Muscle of back (tissue), 13 donors: ENCODE measurements around the gene TMEM200A. TPM values are rescaled to one million over a fixed set of nuclear protein-coding genes. Genes with fewer than 3 reads are reported as not detected.
"Not testable (repeated sequence)": the region's sequence is repeated elsewhere in the genome, so short reads cannot be mapped to it uniquely, and the experiment has no call there.

Source experiments
- DNase-seq, 3 donors: peaks; one replicate each; pipeline versions ENCODE4 v3.0.0 to v3.0.0-alpha.2; 2013
- long read RNA-seq, 9 donors: transcript quantifications; one replicate each; lab custom pipeline, GENCODE V29; 2026
- polyA plus RNA-seq, 10 donors: library from polyadenylated mRNA; unstranded; fragments of 120-200 nt; gene quantifications; one replicate each; pipeline ENCODE4 v1.2.1, GENCODE V29; 2013; ENCODE audit not compliant: insufficient read length in 10 of 10

Gene TMEM200A
- 10 to 100 TPM; 11.5 to 21.8 (median 15.0) TPM for polyA plus RNA-seq
- long read RNA-seq, donor 1, full-length matches to known transcripts = 7 of 7 reads
- long read RNA-seq, donor 1, partial matches to known transcripts = 0 of 7 reads
- long read RNA-seq, donor 1, other reads (novel, unspliced or antisense) = 0 of 7 reads
- long read RNA-seq, donor 2, partial matches to known transcripts = 0 of 3 reads
- long read RNA-seq, donor 2, other reads (novel, unspliced or antisense) = 0 of 3 reads
- long read RNA-seq, donor 3 = 0 reads
- long read RNA-seq, donor 4, partial matches to known transcripts = 0 of 3 reads
- long read RNA-seq, donor 4, other reads (novel, unspliced or antisense) = 0 of 3 reads
- long read RNA-seq, donor 5, partial matches to known transcripts = 0 of 3 reads
- long read RNA-seq, donor 5, other reads (novel, unspliced or antisense) = 0 of 3 reads
- long read RNA-seq, donor 6, partial matches to known transcripts = 0 of 4 reads
- long read RNA-seq, donor 6, other reads (novel, unspliced or antisense) = 0 of 4 reads
- long read RNA-seq, donor 7, partial matches to known transcripts = 0 of 2 reads
- long read RNA-seq, donor 7, other reads (novel, unspliced or antisense) = 0 of 2 reads
- long read RNA-seq, donor 8, partial matches to known transcripts = 0 of 5 reads
- long read RNA-seq, donor 8, other reads (novel, unspliced or antisense) = 0 of 5 reads
- long read RNA-seq, donor 9 = 0 reads

- peak; percentile 56 to 88 (median 82) for DNase-seq
Observed at GRCh38 chr6:130365166-130366106, at the start of gene TMEM200A. TSS of gene TMEM200A (plus strand) at chr6:130366017. CDS start at chr6:130440423, 74,406 bp downstream.

- no peak for DNase-seq
Observed at GRCh38 chr6:130320908-130321307, 44.9 kb upstream of the TMEM200A start.

GRCh38 chr6:130322673-130323268 lies 43.0 kb upstream of the TMEM200A start:
- DNase-seq = peak; percentile 61 to 77 (median 71)

GRCh38 chr6:130324657-130325056 lies 41.2 kb upstream of the TMEM200A start:
- DNase-seq = peak in 1 of 3 donors; percentile 33

- no peak for DNase-seq
Observed at GRCh38 chr6:130326496-130326895, 39.3 kb upstream of the TMEM200A start.

- no peak for DNase-seq
Observed at GRCh38 chr6:130337534-130337933, 28.3 kb upstream of the TMEM200A start.

- DNase-seq = not testable (repeated sequence)
Observed at GRCh38 chr6:130346324-130346723, 19.5 kb upstream of the TMEM200A start.

- DNase-seq = no peak
Observed at GRCh38 chr6:130354322-130354721, 11.5 kb upstream of the TMEM200A start.

- DNase-seq = no peak
Observed at GRCh38 chr6:130355572-130355971, 10.2 kb upstream of the TMEM200A start.

- no peak for DNase-seq
Observed at GRCh38 chr6:130357436-130357835, 8.4 kb upstream of the TMEM200A start.

GRCh38 chr6:130359736-130360135 lies 6.1 kb upstream of the TMEM200A start:
- DNase-seq = no peak

- DNase-seq = peak; percentile 14 to 43 (median 19)
Observed at GRCh38 chr6:130362128-130362527, 3.7 kb upstream of the TMEM200A start.

GRCh38 chr6:130364224-130364780 lies 1.5 kb upstream of the TMEM200A start:
- no peak for DNase-seq

GRCh38 chr6:130366107-130367005 lies 539 bp downstream of the TMEM200A start:
- peak; percentile 21 to 73 (median 45) for DNase-seq

GRCh38 chr6:130367767-130368166 lies 1.9 kb downstream of the TMEM200A start:
- no peak for DNase-seq

- no peak for DNase-seq
Observed at GRCh38 chr6:130368576-130368975, 2.8 kb downstream of the TMEM200A start.

- DNase-seq = no peak
Observed at GRCh38 chr6:130369831-130370230, 4.0 kb downstream of the TMEM200A start.

- DNase-seq = no peak
Observed at GRCh38 chr6:130371921-130372420, 6.2 kb downstream of the TMEM200A start.

GRCh38 chr6:130372786-130373185 lies 7.0 kb downstream of the TMEM200A start:
- no peak for DNase-seq

GRCh38 chr6:130373992-130374391 lies 8.2 kb downstream of the TMEM200A start:
- no peak for DNase-seq
